Thyroid gland (tissue), 4 donors: Measurements from ENCODE around the gene HMGN5. TPM values are rescaled to one million over a fixed set of nuclear protein-coding genes. Genes with fewer than 3 reads are reported as not detected.

Experiments
- DNase-seq, 2 donors: peaks; one replicate each; pipeline ENCODE4 v3.0.0-alpha.2; 2019
- H3K27ac ChIP-seq, 3 donors: fragments of 200-600 bp; sonication (generic); 1 replicate in 2 of 3; 2 replicates in 1 of 3; pipeline ENCODE4 v1.5.1; 2016 to 2019; ENCODE audit warnings: mild to moderate bottlenecking in 1 of 3, moderate library complexity in 1 of 3
- H3K27me3 ChIP-seq: fragments of 200-600 bp; sonication (generic); one replicate; pipeline ENCODE4 v1.5.1; 2019
- H3K36me3 ChIP-seq, 2 donors: fragments of 200-600 bp; sonication (generic); one replicate each; pipeline ENCODE4 v1.5.1; 2016 to 2019
- H3K4me1 ChIP-seq, 2 donors: fragments of 200-600 bp; sonication (generic); one replicate each; pipeline ENCODE4 v1.5.1; 2017 to 2019
- H3K4me3 ChIP-seq, 3 donors: fragments of 200-600 bp; sonication (generic); replicated peaks in 1 of 3; 1 replicate in 2 of 3; 2 replicates in 1 of 3; pipeline ENCODE4 v1.5.1; 2016; ENCODE audit warnings: mild to moderate bottlenecking in 1 of 3
- H3K9me3 ChIP-seq: fragments of 200-600 bp; sonication (generic); one replicate; pipeline ENCODE4 v1.5.1; 2017
- CTCF ChIP-seq, 6 experiments: fragments of 200-600 bp in 3 of 6; fragments of 450-650 bp in 3 of 6; sonication (generic) in 3 of 6; IDR thresholded peaks; one replicate each; pipeline ENCODE4 v1.5.1; 2016 to 2019; ENCODE audit warnings: antibody characterized with exemption in 6 of 6, mild to moderate bottlenecking in 2 of 6, inconsistent platforms in 1 of 6, moderate library complexity in 1 of 6
- POLR2A ChIP-seq, 2 donors: fragments of 450-650 bp; IDR thresholded peaks; one replicate each; pipeline ENCODE4 v1.6.1; 2017; ENCODE audit warnings: antibody characterized with exemption in 2 of 2, mild to moderate bottlenecking in 2 of 2, moderate library complexity in 1 of 2
- WGBS, 2 donors: methylation state at CpG; one replicate each; pipeline ENCODE4 v1.1.5; 2017; 5-methylcytosine and 5-hydroxymethylcytosine counted together
- intact Hi-C: fragments of 100-400 bp; cut with DNase I; formaldehyde crosslinking; loops from one replicate; pipeline ENCODE4 v1.15.1; 2023
- total RNA-seq, 4 donors: library from RNA; depleted of rRNA; stranded (reverse); fragments of >200 nt; gene quantifications; one replicate each; pipeline ENCODE4 v1.2.3, GENCODE V29; 2016

Gene HMGN5
- total RNA-seq, 4 donors from 2014 or later, result 3.1 to 11.5 (median 8.4) TPM

GRCh38 chrX:81168391-81168790 is 33.3 kb downstream of the HMGN5 start:
- Histone ChIP-seq H3K4me3 (no peak overlapping the region), H3K27ac (no peak overlapping the region), H3K4me1 (no peaks in the 10 kb centered on the region), H3K27me3 (no peaks in the 10 kb centered on the region), H3K36me3 (no peaks in the 10 kb centered on the region), H3K9me3 (no peaks in the 10 kb centered on the region)
- TF ChIP-seq CTCF (IDR thresholded peaks at IDR 0.05) (no peak), POLR2A (IDR thresholded peaks at IDR 0.05) (no peak)
- intact Hi-C loops, result no loop called here
- WGBS, 2 donors, result 98 to 100% methylated on average over 3 of the region's 3 CpGs
- no peak for DNase-seq

- 0% methylated on average over 20 to 33 of the region's 34 CpGs for WGBS, 2 donors
- TF ChIP-seq POLR2A (IDR thresholded peaks at IDR 0.05) (peak in 1 of 2 donors; percentile 60), CTCF (IDR thresholded peaks at IDR 0.05) (no peak)
- Histone ChIP-seq H3K27ac (peak overlapping the region in 2 of 3 donors; percentile 32 to 37), H3K4me3 (peak overlapping the region in 2 of 3 donors; percentile 27 to 30), H3K27me3 (no peaks in the 10 kb centered on the region), H3K9me3 (no peaks in the 10 kb centered on the region), H3K4me1 (no peaks in the 10 kb centered on the region), H3K36me3 (no peaks in the 10 kb centered on the region)
- peak; percentile 89 to 90 for DNase-seq
- intact Hi-C loops, result no loop called here
Measured at GRCh38 chrX:81121513-81122363, 80.0 kb downstream of the HMGN5 start.

- DNase-seq, result peak; percentile 28 to 57
- H3K27ac ChIP-seq, result peak overlapping the region in 2 of 3 donors; percentile 32 to 37
- intact Hi-C loops, result no loop called here
- WGBS, 2 donors, result 0% methylated on average over 12 of the region's 12 CpGs
- H3K27me3 ChIP-seq, result no peaks in the 10 kb centered on the region
- TF ChIP-seq POLR2A (IDR thresholded peaks at IDR 0.05), result no peak
- TF ChIP-seq CTCF (IDR thresholded peaks at IDR 0.05), result peak in 4 of 6 experiments; percentile 28 to 60 (median 44)
- H3K4me1 ChIP-seq, result no peaks in the 10 kb centered on the region
- no peaks in the 10 kb centered on the region for H3K9me3 ChIP-seq
- H3K4me3 ChIP-seq, result peak overlapping the region in 2 of 3 donors; percentile 23 to 27
- H3K36me3 ChIP-seq, result no peaks in the 10 kb centered on the region
Measured at GRCh38 chrX:81120936-81121371, 80.8 kb downstream of the HMGN5 start.

- TF ChIP-seq CTCF (IDR thresholded peaks at IDR 0.05), result no peak
- no peak for TF ChIP-seq POLR2A (IDR thresholded peaks at IDR 0.05)
- WGBS, 2 donors, result 1 to 2% methylated on average over 17 of the region's 17 CpGs
- peak overlapping the region in 1 of 3 donors; percentile 32 for H3K27ac ChIP-seq
Measured at GRCh38 chrX:81120258-81120935, 81.3 kb downstream of the HMGN5 start.

More at GRCh38 chrX:81120258-81120935, 81.3 kb downstream of the HMGN5 start:
- H3K27me3 ChIP-seq, result no peaks in the 10 kb centered on the region
- H3K9me3 ChIP-seq, result no peaks in the 10 kb centered on the region
- DNase-seq, result peak; percentile 2 to 3
- H3K4me1 ChIP-seq, result no peaks in the 10 kb centered on the region
- intact Hi-C loops, result no loop called here
- peak overlapping the region in 2 of 3 donors; percentile 25 to 27 for H3K4me3 ChIP-seq
- H3K36me3 ChIP-seq, result no peaks in the 10 kb centered on the region
